K562 (cell line): ENCODE results near the gene AGFG1. TPM values are rescaled to one million over a fixed set of nuclear protein-coding genes. Genes with fewer than 3 reads are reported as not detected.

ENCODE experiments used
- ATAC-seq: fragments of 200-7000 bp; cut with Tn5 transposase; 3 replicates; pipeline ENCODE4 v1.9.1; 2020; ENCODE audit warnings: moderate library complexity
- BruUV-seq: library from RNA; stranded (reverse); fragments of 400-500 nt; replicated peaks from 2 replicates; lab custom pipeline; 2021; lab: Mats Ljungman, UMichigan
- CTCF ChIA-PET: fragments of 300-600 bp; formaldehyde crosslinking; extraction: SDS; loops from one replicate; lab custom pipeline; 2021; ENCODE audit warnings: low intra/inter-chr PET ratio; lab: Yijun Ruan, JAX
- POLR2A ChIA-PET: fragments of 300-600, 350-650 bp; sonication (Branson Sonifier 250); formaldehyde crosslinking; extraction: SDS; loops from one replicate; lab custom pipeline; 2021; ENCODE audit warnings: antibody characterized with exemption, inconsistent platforms; lab: Yijun Ruan, JAX
- DNase-seq, 4 experiments: peaks; one replicate each; pipeline versions ENCODE4 v3.0.0 to v3.0.0-alpha.2; 2011 to 2018; ENCODE audit warnings: low spot score in 3 of 4, mixed read lengths in 3 of 4; ENCODE audit errors: extremely low read depth in 1 of 4
- FAIRE-seq: peaks from 2 replicates; lab custom pipeline; 2011; peaks lifted over from hg19 to GRCh38; lab: Jason Lieb, UNC
- H2AFZ ChIP-seq: 2 replicates; pipeline ENCODE4 v1.6.0; 2011; ENCODE audit warnings: low read depth, low read length, control low read depth, inconsistent platforms
- H3K27ac ChIP-seq: fragments of 200-600 bp; 3 replicates; pipeline ENCODE4 v1.8.0; 2011; ENCODE audit warnings: low read depth, mild to moderate bottlenecking, control low read depth, inconsistent platforms, low read length, moderate library complexity, mixed read lengths; ENCODE audit errors: extremely low read depth
- H3K27me3 ChIP-seq, 2 experiments: fragments of 300-600 bp in 1 of 2; 2 replicates in 1 of 2; 3 replicates in 1 of 2; pipeline versions ENCODE4 v1.6.0 to v1.8.0; 2011; ENCODE audit warnings: inconsistent platforms in 2 of 2, low read length in 2 of 2, mild to moderate bottlenecking in 1 of 2, mixed read lengths in 1 of 2, moderate library complexity in 1 of 2; ENCODE audit not compliant: control insufficient read depth in 2 of 2, insufficient read depth in 2 of 2
- H3K36me3 ChIP-seq: fragments of 300-600 bp; 3 replicates; pipeline ENCODE4 v1.8.0; 2011; ENCODE audit warnings: mild to moderate bottlenecking, low read length, inconsistent platforms; ENCODE audit not compliant: control insufficient read depth, insufficient read depth
- H3K4me1 ChIP-seq, 2 experiments: fragments of 200-600 bp in 1 of 2; replicated peaks in 1 of 2; 2 replicates in 1 of 2; 3 replicates in 1 of 2; pipeline versions ENCODE4 v1.5.1 to v1.8.0; 2011; ENCODE audit warnings: inconsistent platforms in 2 of 2, low read length in 2 of 2, mild to moderate bottlenecking in 1 of 2, mixed read lengths in 1 of 2, moderate library complexity in 1 of 2; ENCODE audit not compliant: control insufficient read depth in 2 of 2, insufficient read depth in 2 of 2
- H3K4me2 ChIP-seq: 2 replicates; pipeline ENCODE4 v1.6.1; 2011; ENCODE audit warnings: low read length, control low read depth, inconsistent platforms, mixed read lengths; ENCODE audit not compliant: insufficient read depth
- H3K4me3 ChIP-seq: fragments of 200-600 bp; sonication (generic), shearing (Covaris generic); 2 replicates; pipeline ENCODE4 v1.5.1; 2016; ENCODE audit warnings: control low read depth, inconsistent platforms
- H3K79me2 ChIP-seq: fragments of 200-600 bp; 3 replicates; pipeline ENCODE4 v1.8.0; 2011; ENCODE audit warnings: low read length, inconsistent platforms; ENCODE audit not compliant: control insufficient read depth, insufficient read depth
- H3K9ac ChIP-seq, 2 experiments: 2 replicates each; pipeline versions ENCODE4 v1.6.0 to v1.6.1; 2011; ENCODE audit warnings: low read depth in 2 of 2, low read length in 2 of 2, control low read depth in 1 of 2, inconsistent platforms in 1 of 2, mild to moderate bottlenecking in 1 of 2, mixed read lengths in 1 of 2; ENCODE audit not compliant: insufficient read depth in 1 of 2
- H3K9me1 ChIP-seq: one replicate; pipeline ENCODE4 v1.6.0; 2011; ENCODE audit warnings: inconsistent platforms, mild to moderate bottlenecking, low read length, moderate library complexity; ENCODE audit not compliant: control insufficient read depth, insufficient read depth
- H3K9me3 ChIP-seq: replicated peaks from 2 replicates; pipeline ENCODE4 v1.5.1; 2011; ENCODE audit warnings: low read depth, low read length, inconsistent platforms; ENCODE audit not compliant: control insufficient read depth, insufficient read depth
- H4K20me1 ChIP-seq: replicated peaks from 2 replicates; pipeline ENCODE4 v1.6.1; 2011; ENCODE audit warnings: low read length, inconsistent platforms, mixed read lengths; ENCODE audit not compliant: control insufficient read depth, insufficient read depth
- E2F4 ChIP-seq: sonication (generic); formaldehyde crosslinking; IDR thresholded peaks from 2 replicates; pipeline ENCODE4 v1.8.0; 2022; ENCODE audit warnings: mild to moderate bottlenecking, low read depth, missing genetic modification reagents
- ESRRA ChIP-seq: fragments of 450-650 bp; IDR thresholded peaks from 2 replicates; pipeline ENCODE4 v1.6.1; 2014; ENCODE audit warnings: low read depth, mild to moderate bottlenecking, moderate library complexity, borderline replicate concordance
- FOXM1 ChIP-seq, 2 experiments: fragments of 450-650 bp in 1 of 2; sonication (generic) in 1 of 2; formaldehyde crosslinking in 1 of 2; IDR thresholded peaks; 2 replicates each; pipeline versions ENCODE4 v1.6.1 to v1.9.0; 2017 to 2022; ENCODE audit warnings: low read depth in 2 of 2, mild to moderate bottlenecking in 2 of 2, missing genetic modification reagents in 1 of 2, moderate library complexity in 1 of 2
- GABPA ChIP-seq: fragments of 200-800 bp; sonication (Bioruptor generic); conservative IDR thresholded peaks from 2 replicates; pipeline ENCODE4 v1.6.1; 2016; ENCODE audit warnings: low read depth, missing genetic modification characterization, missing compliant biosample characterization
- GTF2A2 ChIP-seq: IDR thresholded peaks from 2 replicates; pipeline ENCODE4 v1.6.1; 2016; ENCODE audit warnings: mild to moderate bottlenecking, missing genetic modification characterization, missing compliant biosample characterization
- JUNB ChIP-seq: fragments of 450-650 bp; formaldehyde crosslinking; conservative IDR thresholded peaks from 2 replicates; pipeline ENCODE4 v1.4.0; 2020; ENCODE audit warnings: mild to moderate bottlenecking
- MAFF ChIP-seq: IDR thresholded peaks from 2 replicates; pipeline ENCODE4 v1.6.1; 2012; ENCODE audit warnings: low read length, improper control_type of control experiment
- PHF21A ChIP-seq: fragments of 450-650 bp; IDR thresholded peaks from 2 replicates; pipeline ENCODE4 v1.6.1; 2017; ENCODE audit warnings: low read depth, borderline replicate concordance
- POLR2A ChIP-seq: fragments of 450-650 bp; conservative IDR thresholded peaks from 2 replicates; pipeline ENCODE4 v1.6.1; 2016
- SMARCB1 ChIP-seq: IDR thresholded peaks from 2 replicates; pipeline ENCODE4 v1.6.1; 2011; ENCODE audit warnings: improper control_type of control experiment, low read depth; ENCODE audit not compliant: insufficient read length
- SMARCC2 ChIP-seq: fragments of 450-650 bp; IDR thresholded peaks from 2 replicates; pipeline ENCODE4 v1.6.1; 2017; ENCODE audit warnings: antibody characterized with exemption, moderate library complexity, mild to moderate bottlenecking, low read depth
- STAT6 ChIP-seq: sonication (generic); formaldehyde crosslinking; IDR thresholded peaks from 2 replicates; pipeline ENCODE4 v1.8.1; 2023; ENCODE audit warnings: mild to moderate bottlenecking, missing genetic modification reagents
- TARDBP ChIP-seq: fragments of 450-650 bp; IDR thresholded peaks from 2 replicates; pipeline ENCODE4 v1.6.1; 2016
- ZKSCAN1 ChIP-seq: fragments of 150-350 bp; IDR thresholded peaks from 2 replicates; pipeline ENCODE4 v1.6.1; 2016; ENCODE audit warnings: low read depth, low read length
- ZNF12 ChIP-seq: sonication (generic); formaldehyde crosslinking; IDR thresholded peaks from 2 replicates; pipeline ENCODE4 v1.4.0; 2020; ENCODE audit warnings: mild to moderate bottlenecking, missing genetic modification reagents
- ZNF239 ChIP-seq: fragments of 250-450 bp; sonication (Bioruptor Pico); IDR thresholded peaks from 2 replicates; pipeline ENCODE4 v1.4.0; 2020; ENCODE audit warnings: mild to moderate bottlenecking
- ZNF398 ChIP-seq: fragments of 250-450 bp; sonication (Bioruptor Pico); IDR thresholded peaks from 2 replicates; pipeline ENCODE4 v1.8.0; 2021; ENCODE audit warnings: moderate library complexity, mild to moderate bottlenecking, inconsistent platforms
- ZNF696 ChIP-seq: fragments of 250-450 bp; sonication (Bioruptor Pico); conservative IDR thresholded peaks from 2 replicates; pipeline ENCODE4 v1.4.0; 2020; ENCODE audit warnings: mild to moderate bottlenecking, moderate library complexity
- ZNF75A ChIP-seq: fragments of 450-650 bp; formaldehyde crosslinking; IDR thresholded peaks from 2 replicates; pipeline ENCODE4 v1.4.0; 2020; ENCODE audit warnings: mild to moderate bottlenecking
- WGBS: fragments of 100-300 bp; shearing (Covaris generic); methylation state at CpG from one replicate; pipeline ENCODE4 v1.1.6; 2016; ENCODE audit warnings: low coverage, mixed read lengths; ENCODE audit not compliant: insufficient coverage; ENCODE audit errors: missing lambda C conversion rate; 5-methylcytosine and 5-hydroxymethylcytosine counted together
- in situ Hi-C: fragments of 300-500 bp; cut with MboI; formaldehyde crosslinking; loops from 4 replicates; pipeline ENCODE4 v1.15.0; 2018; ENCODE audit warnings: inconsistent platforms, mixed read lengths
- intact Hi-C: fragments of 100-400 bp; cut with micrococcal nuclease; formaldehyde crosslinking; loops from 2 replicates; pipeline ENCODE4 v1.14.2; 2022
- polyA plus RNA-seq, 8 experiments: library from polyadenylated mRNA; depleted of rRNA in 4 of 8; stranded (reverse) in 5 of 8; unstranded in 3 of 8; fragments of >200 nt; fragmentation: Nextera tagmentation in 2 of 8; fragmentation: Illumina TruSeq in 1 of 8; extraction: Ambion mirVana in 2 of 8; extraction: Trizol in 1 of 8; gene quantifications; 2 replicates each; pipeline versions ENCODE4 v1.2.1 to v1.2.3, GENCODE V29; 2011 to 2014; ENCODE audit warnings: inconsistent platforms in 1 of 8, missing spikeins in 1 of 8
- total RNA-seq, 7 experiments: library from RNA; depleted of rRNA in 6 of 7; stranded (reverse); fragments of >200 nt in 6 of 7; fragmentation: Illumina TruSeq in 2 of 7; extraction: Trizol in 2 of 7; gene quantifications; 2 replicates each; pipeline versions ENCODE4 v1.2.1 to v1.2.3, GENCODE V29; 2011 to 2021; ENCODE audit warnings: low replicate concordance in 1 of 7

The AGFG1 gene
- total and polyA plus RNA-seq, 9 of the 15 experiments (the other 6 are each of a cell fraction or from before 2014, with no cell fraction given) = 11.2 to 97.5 (median 36.0) TPM

- H3K27me3 ChIP-seq = no peaks in the 10 kb centered on the region
- POLR2A ChIA-PET = interaction anchor here (0.6 kb wide), 1 partner anchor 335 kb away, joined by 4 read pairs; no protein-coding TSS in a partner anchor
- no peak for ATAC-seq
- 65% methylated on average over 4 of the region's 5 CpGs for WGBS
- H2AFZ ChIP-seq = no peak overlapping the region
- H3K9me3 ChIP-seq = no peaks in the 10 kb centered on the region
- no peaks in the 10 kb centered on the region; a peak in 3 of 5 replicates for H3K4me1 ChIP-seq
- no peaks in the 10 kb centered on the region for H3K36me3 ChIP-seq
- no peaks in the 10 kb centered on the region for H4K20me1 ChIP-seq
- TF ChIP-seq TARDBP = no peak
- TF ChIP-seq POLR2A = no peak
- no peak for TF ChIP-seq STAT6 (CRISPR knock-in tag)
- no peak for TF ChIP-seq JUNB (CRISPR knock-in tag)
- no peak for TF ChIP-seq ZNF75A (CRISPR knock-in tag)
- no peak for TF ChIP-seq ZNF239 (CRISPR knock-in tag)
- TF ChIP-seq ZKSCAN1 = no peak
- no peak for TF ChIP-seq ZNF398 (CRISPR knock-in tag)
- no peak for TF ChIP-seq E2F4 (CRISPR knock-in tag)
- no peak for TF ChIP-seq ZNF12
- no peak for TF ChIP-seq PHF21A
- TF ChIP-seq ESRRA = no peak
- no peak for TF ChIP-seq GABPA
- no peak for TF ChIP-seq SMARCB1
- no peak for TF ChIP-seq GTF2A2 (tag)
- TF ChIP-seq MAFF = no peak
- TF ChIP-seq FOXM1 (IDR thresholded peaks at IDR 0.05; ENCODE audit: low read depth) = no peak
- TF ChIP-seq FOXM1 (CRISPR knock-in tag; IDR thresholded peaks at IDR 0.05; ENCODE audit: low read depth) = no peak
- no peak for TF ChIP-seq SMARCC2
- no peak for TF ChIP-seq ZNF696 (CRISPR knock-in tag)
- TF ChIP-seq, all 486 proteins: peak for 0
- H3K4me3 ChIP-seq = no peak overlapping the region
- no peak overlapping the region for H3K27ac ChIP-seq
- H3K9ac ChIP-seq = no peak overlapping the region
- FAIRE-seq = no peak
- H3K9me1 ChIP-seq = no peaks in the 10 kb centered on the region
- H3K79me2 ChIP-seq = no peaks in the 10 kb centered on the region
- intact Hi-C loops (no loop called here), in situ Hi-C loops (no loop called here)
- no peak for DNase-seq
- BruUV-seq = no TSS peak
- H3K4me2 ChIP-seq = no peak overlapping the region
- CTCF ChIA-PET = no interaction called here
Measured at GRCh38 chr2:227439214-227439613, 32.7 kb upstream of the AGFG1 start.
